ENCODE data around the gene KRTAP1-1. TPM values are rescaled to one million over a fixed set of nuclear protein-coding genes. Genes with fewer than 3 reads are reported as not detected.

The KRTAP1-1 gene
- total RNA-seq, 1 donor from 2014 or later: not detected

- DNase-seq: no peak
- no peaks in the 10 kb centered on the region for H3K27me3 ChIP-seq (ENCODE audit: low read depth)
- intact Hi-C loops (cut with micrococcal nuclease): no loop called here
- TF ChIP-seq, protein P1, sequence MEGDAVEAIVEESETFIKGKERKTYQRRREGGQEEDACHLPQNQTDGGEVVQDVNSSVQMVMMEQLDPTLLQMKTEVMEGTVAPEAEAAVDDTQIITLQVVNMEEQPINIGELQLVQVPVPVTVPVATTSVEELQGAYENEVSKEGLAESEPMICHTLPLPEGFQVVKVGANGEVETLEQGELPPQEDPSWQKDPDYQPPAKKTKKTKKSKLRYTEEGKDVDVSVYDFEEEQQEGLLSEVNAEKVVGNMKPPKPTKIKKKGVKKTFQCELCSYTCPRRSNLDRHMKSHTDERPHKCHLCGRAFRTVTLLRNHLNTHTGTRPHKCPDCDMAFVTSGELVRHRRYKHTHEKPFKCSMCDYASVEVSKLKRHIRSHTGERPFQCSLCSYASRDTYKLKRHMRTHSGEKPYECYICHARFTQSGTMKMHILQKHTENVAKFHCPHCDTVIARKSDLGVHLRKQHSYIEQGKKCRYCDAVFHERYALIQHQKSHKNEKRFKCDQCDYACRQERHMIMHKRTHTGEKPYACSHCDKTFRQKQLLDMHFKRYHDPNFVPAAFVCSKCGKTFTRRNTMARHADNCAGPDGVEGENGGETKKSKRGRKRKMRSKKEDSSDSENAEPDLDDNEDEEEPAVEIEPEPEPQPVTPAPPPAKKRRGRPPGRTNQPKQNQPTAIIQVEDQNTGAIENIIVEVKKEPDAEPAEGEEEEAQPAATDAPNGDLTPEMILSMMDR (IDR thresholded peaks at IDR 0.05; ENCODE audit: borderline replicate concordance): no peak
- no peaks in the 10 kb centered on the region for H3K9me3 ChIP-seq (replicated peaks)
- H3K27ac ChIP-seq (replicated peaks): no peak overlapping the region
- H3K36me3 ChIP-seq: no peaks in the 10 kb centered on the region
- H3K4me1 ChIP-seq: peaks cover 8% of the 10 kb centered on the region
- H3K4me3 ChIP-seq: no peak overlapping the region
Observed at GRCh38 chr17:41009936-41010335, 31.3 kb downstream of the KRTAP1-1 start.

- peaks cover 4% of the 10 kb centered on the region for H3K27me3 ChIP-seq (ENCODE audit: low read depth)
- peaks cover 8% of the 10 kb centered on the region for H3K4me1 ChIP-seq
- DNase-seq: no peak
- H3K36me3 ChIP-seq: no peaks in the 10 kb centered on the region
- TF ChIP-seq, protein P1 (IDR thresholded peaks at IDR 0.05; ENCODE audit: borderline replicate concordance): no peak
- intact Hi-C loops (cut with micrococcal nuclease): no loop called here
- H3K4me3 ChIP-seq: no peak overlapping the region
- H3K9me3 ChIP-seq (replicated peaks): no peaks in the 10 kb centered on the region
- H3K27ac ChIP-seq (replicated peaks): no peak overlapping the region
Observed at GRCh38 chr17:41009301-41009760, 31.9 kb downstream of the KRTAP1-1 start.

- no peak for DNase-seq
- peaks cover 4% of the 10 kb centered on the region for H3K4me1 ChIP-seq
- no peaks in the 10 kb centered on the region for H3K9me3 ChIP-seq (replicated peaks)
- peaks cover 9% of the 10 kb centered on the region for H3K27me3 ChIP-seq (ENCODE audit: low read depth)
- no peak within 1 kb of the TSS for H3K4me3 ChIP-seq
- TF ChIP-seq, protein P1 (IDR thresholded peaks at IDR 0.05; ENCODE audit: borderline replicate concordance): no peak
- H3K27ac ChIP-seq (replicated peaks): no peak within 1 kb of the TSS
- no peaks in the 10 kb centered on the region for H3K36me3 ChIP-seq
- intact Hi-C loops (cut with micrococcal nuclease): no loop called here
Observed at GRCh38 chr17:41008811-41009210, 32.4 kb downstream of the KRTAP1-1 start, which contains the start of gene KRTAP3-1. Gene KRTAP3-1 (minus strand): TSS chr17:41009128. CDS start chr17:41009074, 54 bp downstream.

- TF ChIP-seq, protein P1 (IDR thresholded peaks at IDR 0.05; ENCODE audit: borderline replicate concordance): no peak
- no peak overlapping the region for H3K27ac ChIP-seq (replicated peaks)
- no peaks in the 10 kb centered on the region for H3K36me3 ChIP-seq
- no peak overlapping the region for H3K4me3 ChIP-seq
- intact Hi-C loops (cut with micrococcal nuclease): no loop called here
- H3K9me3 ChIP-seq (replicated peaks): no peaks in the 10 kb centered on the region
- no peaks in the 10 kb centered on the region for H3K4me1 ChIP-seq
- DNase-seq: no peak
- H3K27me3 ChIP-seq (ENCODE audit: low read depth): peaks cover 30% of the 10 kb centered on the region
Observed at GRCh38 chr17:41004397-41004796, 36.9 kb downstream of the KRTAP1-1 start.

GRCh38 chr17:41003926-41004325 lies 37.3 kb downstream of the KRTAP1-1 start:
- Histone ChIP-seq H3K36me3 (no peaks in the 10 kb centered on the region), H3K27ac (replicated peaks) (no peak overlapping the region), H3K9me3 (replicated peaks) (no peaks in the 10 kb centered on the region), H3K4me1 (no peaks in the 10 kb centered on the region), H3K4me3 (no peak overlapping the region), H3K27me3 (ENCODE audit: low read depth) (peaks cover 35% of the 10 kb centered on the region)
- TF ChIP-seq, protein P1 (IDR thresholded peaks at IDR 0.05; ENCODE audit: borderline replicate concordance): no peak
- intact Hi-C loops (cut with micrococcal nuclease): no loop called here
- DNase-seq: no peak

All from left ventricle myocardium inferior (tissue), 1 donor.